ENCODE measurements around the gene TIPARP. TPM values are rescaled to one million over a fixed set of nuclear protein-coding genes. Genes with fewer than 3 reads are reported as not detected.

Gene TIPARP
- total and polyA plus RNA-seq, 12 donors, result 13.8 to 74.6 (median 23.1) TPM

DNA sequence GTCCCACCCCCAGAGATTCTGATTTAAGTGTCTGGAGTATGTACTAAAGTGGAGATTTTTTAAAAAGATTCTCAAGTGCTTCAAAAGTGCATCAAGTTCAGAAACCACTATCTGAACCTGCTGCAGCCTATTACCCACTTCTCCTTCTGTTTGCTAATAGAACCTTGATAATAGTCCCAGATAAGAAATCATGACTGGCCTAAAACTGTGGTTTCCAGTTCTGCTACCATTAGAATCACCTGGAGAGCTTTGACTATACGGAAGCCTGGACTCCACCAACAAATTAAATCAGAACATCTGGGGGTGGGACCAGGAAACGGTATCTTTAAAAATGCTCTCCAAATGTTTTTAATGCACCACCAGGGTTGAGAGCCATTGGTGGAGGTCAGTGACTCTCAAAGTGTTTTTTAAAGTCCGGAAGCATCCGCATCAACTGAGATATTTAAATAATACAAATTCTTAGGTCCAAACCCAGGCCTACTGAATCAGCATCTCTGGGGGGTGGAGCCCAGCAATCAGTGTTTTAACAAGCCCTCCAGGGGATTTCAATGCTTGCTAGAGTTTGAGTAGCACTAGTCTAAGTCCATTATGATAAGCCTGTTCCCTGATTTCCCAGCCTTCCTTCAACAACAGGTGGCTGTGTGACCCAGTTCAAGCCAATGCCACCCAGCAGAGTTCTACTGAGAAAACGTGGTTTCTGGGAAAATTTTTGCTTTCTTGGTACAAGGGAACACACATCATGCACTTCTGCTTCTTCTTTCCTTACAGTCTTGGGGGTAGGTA is 45.4 kb upstream of the TIPARP start:
- H3K27me3 ChIP-seq, result no peaks in the 10 kb centered on the region
- intact Hi-C loops (cut with DNase I), result no loop called here
- no peaks in the 10 kb centered on the region for H3K36me3 ChIP-seq
- H3K9me3 ChIP-seq, result no peaks in the 10 kb centered on the region
- H3K27ac ChIP-seq, result no peak overlapping the region
- ATAC-seq (no peak), DNase-seq (no peak)
- WGBS, 2 donors, result 77 to 78% methylated on average over 5 of the region's 5 CpGs
- peaks cover 0 to 18% (median 0%) of the 10 kb centered on the region in 9 donors for H3K4me1 ChIP-seq
- TF ChIP-seq CTCF (IDR thresholded peaks at IDR 0.05), result no peak
- H3K4me3 ChIP-seq, result no peak overlapping the region

- Histone ChIP-seq H3K4me3 (no peak overlapping the region), H3K4me1 (peaks cover 0 to 18% (median 0%) of the 10 kb centered on the region in 9 donors), H3K36me3 (no peaks in the 10 kb centered on the region), H3K27ac (no peak overlapping the region), H3K27me3 (no peaks in the 10 kb centered on the region), H3K9me3 (no peaks in the 10 kb centered on the region)
- DNase-seq (no peak), ATAC-seq (no peak)
- intact Hi-C loops (cut with DNase I), result no loop called here
- TF ChIP-seq CTCF (IDR thresholded peaks at IDR 0.05), result no peak
Measured at GRCh38 chr3:156630081-156630772, 44.2 kb upstream of the TIPARP start.

GRCh38 chr3:156630773-156631093 is 43.7 kb upstream of the TIPARP start:
- intact Hi-C loops (cut with DNase I), result no loop called here
- Histone ChIP-seq H3K27me3 (no peaks in the 10 kb centered on the region), H3K4me3 (no peak overlapping the region), H3K9me3 (no peaks in the 10 kb centered on the region), H3K36me3 (no peaks in the 10 kb centered on the region), H3K27ac (no peak overlapping the region), H3K4me1 (peaks cover 0 to 18% (median 0%) of the 10 kb centered on the region in 9 donors)
- DNase-seq (no peak), ATAC-seq (no peak)
- 61 to 65% methylated on average over 3 of the region's 3 CpGs for WGBS, 2 donors
- TF ChIP-seq CTCF (IDR thresholded peaks at IDR 0.05), result no peak

GRCh38 chr3:156631323-156631722 is 43.1 kb upstream of the TIPARP start:
- no peaks in the 10 kb centered on the region for H3K27me3 ChIP-seq
- intact Hi-C loops (cut with DNase I), result no loop called here
- H3K36me3 ChIP-seq, result no peaks in the 10 kb centered on the region
- peaks cover 0 to 18% (median 0%) of the 10 kb centered on the region in 9 donors for H3K4me1 ChIP-seq
- DNase-seq (no peak), ATAC-seq (no peak)
- no peak overlapping the region for H3K27ac ChIP-seq
- no peaks in the 10 kb centered on the region for H3K9me3 ChIP-seq
- H3K4me3 ChIP-seq, result no peak overlapping the region
- TF ChIP-seq CTCF (IDR thresholded peaks at IDR 0.05), result no peak
- 93 to 97% methylated on average over 1 of the region's 1 CpG for WGBS, 2 donors

All from heart right ventricle (tissue), 16 donors.